IMR-90 (cell line): ENCODE results near the gene EXOC1L. TPM values are rescaled to one million over a fixed set of nuclear protein-coding genes. Genes with fewer than 3 reads are reported as not detected.

Source experiments
- ATAC-seq: fragments of 200-7000 bp; cut with Tn5 transposase; 2 replicates; pipeline ENCODE4 v1.9.1; 2020; ENCODE audit warnings: low read depth, mild to moderate bottlenecking, moderate library complexity
- BruUV-seq: library from RNA; stranded (reverse); fragments of 400-500 nt; replicated peaks from 2 replicates; lab custom pipeline; 2021; lab: Mats Ljungman, UMichigan
- CTCF ChIA-PET: fragments of 300-600 bp; formaldehyde crosslinking; extraction: SDS; loops from one replicate; lab custom pipeline; 2021; ENCODE audit warnings: antibody characterized with exemption; lab: Yijun Ruan, JAX
- POLR2A ChIA-PET: fragments of 300-600 bp; sonication (Branson Sonifier 250); formaldehyde crosslinking; loops from one replicate; lab custom pipeline; 2022; ENCODE audit warnings: antibody characterized with exemption; ENCODE audit not compliant: unreplicated experiment; lab: Charles Lee
- DNase-seq: peaks from one replicate; pipeline ENCODE4 v3.0.0; 2013
- H2AFZ ChIP-seq: replicated peaks from 2 replicates; pipeline ENCODE3; 2013; ENCODE audit warnings: low read length, mild to moderate bottlenecking; ENCODE audit not compliant: poor library complexity
- H2AK5ac ChIP-seq: 2 replicates; pipeline ENCODE4 v1.6.1; 2013; ENCODE audit warnings: low read depth, low read length, inconsistent platforms
- H2AK9ac ChIP-seq: replicated peaks from 2 replicates; pipeline ENCODE3; 2013; ENCODE audit warnings: mild to moderate bottlenecking, low read depth, low read length, moderate library complexity; ENCODE audit not compliant: poor library complexity
- H2BK120ac ChIP-seq: 2 replicates; pipeline ENCODE4 v1.6.1; 2013; ENCODE audit warnings: low read depth, low read length, inconsistent platforms
- H2BK15ac ChIP-seq: 3 replicates; pipeline ENCODE4 v1.6.1; 2013; ENCODE audit warnings: low read depth, low read length, inconsistent platforms
- H2BK20ac ChIP-seq: 2 replicates; pipeline ENCODE4 v1.6.1; 2013; ENCODE audit warnings: low read depth, mild to moderate bottlenecking, inconsistent platforms, low read length, moderate library complexity
- H2BK5ac ChIP-seq: 2 replicates; pipeline ENCODE4 v1.6.1; 2013; ENCODE audit warnings: mild to moderate bottlenecking, low read depth, low read length, inconsistent platforms; ENCODE audit not compliant: poor library complexity, severe bottlenecking
- H3K14ac ChIP-seq: replicated peaks from 2 replicates; pipeline ENCODE4 v1.6.1; 2013; ENCODE audit warnings: low read depth, low read length, inconsistent platforms
- H3K18ac ChIP-seq: 2 replicates; pipeline ENCODE4 v1.6.1; 2013; ENCODE audit warnings: low read depth, low read length, control low read depth
- H3K23ac ChIP-seq: 2 replicates; pipeline ENCODE4 v1.6.1; 2013; ENCODE audit warnings: low read depth, low read length, inconsistent platforms
- H3K27ac ChIP-seq: 2 replicates; pipeline ENCODE4 v1.5.1; 2013; ENCODE audit warnings: mild to moderate bottlenecking, control low read depth, low read length; ENCODE audit not compliant: insufficient read depth
- H3K27me3 ChIP-seq: 2 replicates; pipeline ENCODE4 v1.6.1; 2013; ENCODE audit warnings: low read length; ENCODE audit not compliant: control insufficient read depth, insufficient read depth
- H3K36me3 ChIP-seq: 2 replicates; pipeline ENCODE4 v1.6.1; 2013; ENCODE audit warnings: low read length, mixed read lengths; ENCODE audit not compliant: control insufficient read depth, insufficient read depth
- H3K4ac ChIP-seq: 2 replicates; pipeline ENCODE4 v1.6.1; 2013; ENCODE audit warnings: low read depth, low read length, inconsistent platforms
- H3K4me1 ChIP-seq: 2 replicates; pipeline ENCODE4 v1.6.1; 2013; ENCODE audit warnings: low read length, mixed read lengths; ENCODE audit not compliant: control insufficient read depth, insufficient read depth
- H3K4me2 ChIP-seq: 2 replicates; pipeline ENCODE4 v1.6.1; 2013; ENCODE audit warnings: low read depth, mild to moderate bottlenecking, control low read depth, low read length, moderate library complexity
- H3K4me3 ChIP-seq: 2 replicates; pipeline ENCODE4 v1.5.1; 2013; ENCODE audit warnings: low read depth, mild to moderate bottlenecking, control low read depth, low read length, moderate library complexity; ENCODE audit not compliant: insufficient read depth
- H3K56ac ChIP-seq: 2 replicates; pipeline ENCODE4 v1.6.1; 2013; ENCODE audit warnings: low read length, inconsistent platforms; ENCODE audit not compliant: insufficient read depth; ENCODE audit errors: extremely low read depth
- H3K79me1 ChIP-seq, 2 experiments: 2 replicates each; pipeline ENCODE4 v1.6.1; 2013; ENCODE audit warnings: low read length in 2 of 2, inconsistent platforms in 1 of 2, low read depth in 1 of 2
- H3K9ac ChIP-seq: 2 replicates; pipeline ENCODE4 v1.6.1; 2013; ENCODE audit warnings: low read depth, low read length, control low read depth
- H3K9me1 ChIP-seq: 2 replicates; pipeline ENCODE4 v1.6.1; 2013; ENCODE audit warnings: low read length, inconsistent platforms; ENCODE audit not compliant: insufficient read depth
- H3K9me3 ChIP-seq: 2 replicates; pipeline ENCODE4 v1.6.1; 2013; ENCODE audit warnings: low read length; ENCODE audit not compliant: control insufficient read depth, insufficient read depth
- H4K20me1 ChIP-seq: 2 replicates; pipeline ENCODE4 v1.6.1; 2013; ENCODE audit warnings: low read length, inconsistent platforms; ENCODE audit not compliant: insufficient read depth
- H4K5ac ChIP-seq: 2 replicates; pipeline ENCODE4 v1.6.1; 2013; ENCODE audit warnings: mild to moderate bottlenecking, low read depth, low read length, control low read depth
- H4K8ac ChIP-seq, 2 experiments: 2 replicates each; pipeline ENCODE4 v1.6.1; 2013; ENCODE audit warnings: low read depth in 2 of 2, low read length in 2 of 2, control low read depth in 1 of 2, inconsistent platforms in 1 of 2
- H4K91ac ChIP-seq: 2 replicates; pipeline ENCODE4 v1.6.1; 2013; ENCODE audit warnings: low read depth, low read length, inconsistent platforms; ENCODE audit not compliant: insufficient read depth
- BHLHE40 ChIP-seq: fragments of 150-350 bp; IDR thresholded peaks from 2 replicates; pipeline ENCODE4 v1.6.1; 2016; ENCODE audit warnings: mild to moderate bottlenecking, low read depth, low read length
- CEBPB ChIP-seq: IDR thresholded peaks from 2 replicates; pipeline ENCODE4 v1.6.1; 2012; ENCODE audit warnings: low read depth, low read length, improper control_type of control experiment
- CHD1 ChIP-seq: IDR thresholded peaks from 2 replicates; pipeline ENCODE4 v1.6.1; 2012; ENCODE audit warnings: low read depth, low read length, improper control_type of control experiment
- FOS ChIP-seq: fragments of 150-350 bp; IDR thresholded peaks from 2 replicates; pipeline ENCODE4 v1.6.1; 2016; ENCODE audit warnings: low read depth, low read length
- MAZ ChIP-seq: IDR thresholded peaks from 2 replicates; pipeline ENCODE4 v1.6.1; 2012; ENCODE audit warnings: low read depth, mild to moderate bottlenecking, low read length, improper control_type of control experiment, moderate library complexity, borderline replicate concordance
- MXI1 ChIP-seq: IDR thresholded peaks from 2 replicates; pipeline ENCODE4 v1.6.1; 2012; ENCODE audit warnings: low read depth, mild to moderate bottlenecking, low read length, moderate library complexity, borderline replicate concordance
- NFE2L2 ChIP-seq: fragments of 150-350 bp; IDR thresholded peaks from 2 replicates; pipeline ENCODE4 v1.6.1; 2016; ENCODE audit warnings: low read depth, mild to moderate bottlenecking, low read length
- POLR2A ChIP-seq: IDR thresholded peaks from 2 replicates; pipeline ENCODE4 v1.6.1; 2012; ENCODE audit warnings: mild to moderate bottlenecking, low read depth, low read length
- RAD21 ChIP-seq: IDR thresholded peaks from 2 replicates; pipeline ENCODE4 v1.6.1; 2012; ENCODE audit warnings: low read length, improper control_type of control experiment
- RCOR1 ChIP-seq: IDR thresholded peaks from 2 replicates; pipeline ENCODE4 v1.6.1; 2012; ENCODE audit warnings: mild to moderate bottlenecking, low read length, improper control_type of control experiment; ENCODE audit not compliant: insufficient replicate concordance
- SMC3 ChIP-seq: fragments of 150-350 bp; IDR thresholded peaks from 2 replicates; pipeline ENCODE4 v1.6.1; 2016; ENCODE audit warnings: low read depth, mild to moderate bottlenecking, antibody characterized with exemption, low read length, moderate library complexity
- USF2 ChIP-seq: fragments of 150-350 bp; IDR thresholded peaks from 2 replicates; pipeline ENCODE4 v1.6.1; 2017; ENCODE audit warnings: mild to moderate bottlenecking, antibody characterized with exemption, low read length, low read depth
- WGBS, 2 experiments: methylation state at CpG; one replicate each; pipeline versions ENCODE4 v1.1.5 to v1.1.7; 2013; ENCODE audit warnings: missing lambda C conversion rate in 2 of 2; ENCODE audit not compliant: insufficient read length in 1 of 2; ENCODE audit errors: extremely low coverage in 2 of 2; 5-methylcytosine and 5-hydroxymethylcytosine counted together
- dilution Hi-C: fragments of 300-500 bp; cut with HindIII; formaldehyde crosslinking; loops from one replicate; pipeline ENCODE4 v1.14.3; 2018; ENCODE audit warnings: low sequenced_read_pairs; ENCODE audit not compliant: unreplicated experiment
- in situ Hi-C: fragments of 300-500 bp; cut with MboI; formaldehyde crosslinking; loops from 3 replicates; pipeline ENCODE4 v1.14.3; 2019; ENCODE audit warnings: low sequenced_read_pairs, inconsistent platforms, mixed read lengths
- intact Hi-C: fragments of 100-400 bp; cut with micrococcal nuclease; formaldehyde crosslinking; loops from 2 replicates; pipeline ENCODE4 v1.10.0; 2022
- polyA plus RNA-seq, 3 experiments: library from polyadenylated mRNA; depleted of rRNA; stranded (reverse); fragments of >200 nt; gene quantifications; 2 replicates each; pipeline ENCODE4 v1.2.3, GENCODE V29; 2012; ENCODE audit warnings: low replicate concordance in 1 of 3
- total RNA-seq: library from RNA; depleted of rRNA; stranded (reverse); fragments of >200 nt; gene quantifications from 2 replicates; pipeline ENCODE4 v1.2.3, GENCODE V29; 2012
- TF ChIP-seq, protein P1 (sequence below): conservative IDR thresholded peaks from 2 replicates; pipeline ENCODE4 v1.5.1; 2012; ENCODE audit warnings: mild to moderate bottlenecking, low read depth, low read length, improper control_type of control experiment

Gene EXOC1L
- total and polyA plus RNA-seq, 2 of the 4 experiments (the other 2 are of a cell fraction), result not detected

DNA sequence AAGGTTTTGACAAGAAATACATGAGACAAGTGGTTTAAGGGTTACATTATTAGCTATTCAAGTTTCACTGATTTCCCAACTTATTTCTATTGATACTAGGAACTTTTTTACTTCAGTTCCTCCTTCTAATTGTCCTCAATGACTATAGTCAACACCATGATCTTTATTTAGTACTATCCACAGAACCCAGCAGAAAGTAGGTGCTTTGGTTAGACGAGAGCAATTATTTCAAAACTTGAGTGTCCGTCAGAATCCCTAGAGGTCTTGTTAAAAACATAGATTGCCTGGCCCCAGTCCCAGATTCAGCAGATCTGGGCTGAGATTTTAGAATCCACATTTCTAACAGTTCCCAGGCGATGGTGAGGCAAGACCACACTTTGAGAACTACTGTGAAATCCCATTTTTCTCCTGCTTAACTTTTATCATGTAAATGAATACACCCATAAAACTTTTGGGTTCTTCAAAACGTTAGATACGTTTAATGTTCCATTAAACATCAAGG is 51.8 kb downstream of the EXOC1L start:
- no peak overlapping the region for H4K8ac ChIP-seq
- no peak overlapping the region for H3K14ac ChIP-seq
- TF ChIP-seq SMC3 (no peak), CHD1 (no peak), RCOR1 (no peak), FOS (no peak), MXI1 (no peak), MAZ (no peak), NFE2L2 (no peak), BHLHE40 (no peak), RAD21 (no peak), USF2 (no peak), CEBPB (no peak), POLR2A (no peak)
- TF ChIP-seq, protein P1, sequence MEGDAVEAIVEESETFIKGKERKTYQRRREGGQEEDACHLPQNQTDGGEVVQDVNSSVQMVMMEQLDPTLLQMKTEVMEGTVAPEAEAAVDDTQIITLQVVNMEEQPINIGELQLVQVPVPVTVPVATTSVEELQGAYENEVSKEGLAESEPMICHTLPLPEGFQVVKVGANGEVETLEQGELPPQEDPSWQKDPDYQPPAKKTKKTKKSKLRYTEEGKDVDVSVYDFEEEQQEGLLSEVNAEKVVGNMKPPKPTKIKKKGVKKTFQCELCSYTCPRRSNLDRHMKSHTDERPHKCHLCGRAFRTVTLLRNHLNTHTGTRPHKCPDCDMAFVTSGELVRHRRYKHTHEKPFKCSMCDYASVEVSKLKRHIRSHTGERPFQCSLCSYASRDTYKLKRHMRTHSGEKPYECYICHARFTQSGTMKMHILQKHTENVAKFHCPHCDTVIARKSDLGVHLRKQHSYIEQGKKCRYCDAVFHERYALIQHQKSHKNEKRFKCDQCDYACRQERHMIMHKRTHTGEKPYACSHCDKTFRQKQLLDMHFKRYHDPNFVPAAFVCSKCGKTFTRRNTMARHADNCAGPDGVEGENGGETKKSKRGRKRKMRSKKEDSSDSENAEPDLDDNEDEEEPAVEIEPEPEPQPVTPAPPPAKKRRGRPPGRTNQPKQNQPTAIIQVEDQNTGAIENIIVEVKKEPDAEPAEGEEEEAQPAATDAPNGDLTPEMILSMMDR, result no peak
- DNase-seq, result no peak
- H2BK20ac ChIP-seq, result no peak overlapping the region
- no peaks in the 10 kb centered on the region for H3K27me3 ChIP-seq
- intact Hi-C loops (no loop called here), in situ Hi-C loops (loop anchor here (25.0 kb wide), 1 partner anchor 459 kb away; no protein-coding TSS in a partner anchor), dilution Hi-C loops (no loop called here)
- H2BK15ac ChIP-seq, result no peak overlapping the region
- H3K4me2 ChIP-seq, result no peak overlapping the region
- ATAC-seq, result no peak
- no peak overlapping the region for H2BK120ac ChIP-seq
- no peak overlapping the region for H2AFZ ChIP-seq
- no peaks in the 10 kb centered on the region for H3K4me1 ChIP-seq
- peaks cover 21% of the 10 kb centered on the region for H3K36me3 ChIP-seq
- no peak overlapping the region for H3K56ac ChIP-seq
- no peak overlapping the region for H3K18ac ChIP-seq
- no peaks in the 10 kb centered on the region for H3K9me1 ChIP-seq
- no peak overlapping the region for H3K4ac ChIP-seq
- H3K9ac ChIP-seq, result no peak overlapping the region
- POLR2A ChIA-PET, result interaction anchor here (0.6 kb wide), 1 partner anchor 461 kb away, joined by 3 read pairs; no protein-coding TSS in a partner anchor
- no peaks in the 10 kb centered on the region for H3K9me3 ChIP-seq
- H3K4me3 ChIP-seq, result no peak overlapping the region
- H3K23ac ChIP-seq, result no peak overlapping the region
- no TSS peak for BruUV-seq
- 94% methylated on average over 2 of the region's 5 CpGs; no CpG with 5 or more reads in 1 of the 2 experiments for WGBS, 2 experiments
- no peaks in the 10 kb centered on the region for H4K20me1 ChIP-seq
- no peak overlapping the region for H4K5ac ChIP-seq
- peaks cover 0 to 4% of the 10 kb centered on the region in 2 experiments; a peak in 1 of 4 replicates for H3K79me1 ChIP-seq
- H2AK9ac ChIP-seq, result no peak overlapping the region
- no peak overlapping the region for H3K27ac ChIP-seq
- no peak overlapping the region for H2AK5ac ChIP-seq
- no peak overlapping the region for H2BK5ac ChIP-seq
- H4K91ac ChIP-seq, result no peak overlapping the region
- CTCF ChIA-PET, result interaction anchor here (1.0 kb wide), 1 partner anchor 25 kb away, joined by 5 read pairs; no protein-coding TSS in a partner anchor
